Neuronal stem cell (in vitro differentiated cells): ENCODE results near the gene KCNH2.
A peak's percentile ranks its signal among the peaks of the same experiment; 100 is the strongest.

ENCODE experiments used
- DNase-seq: peaks from one replicate; pipeline ENCODE4 v3.0.0-alpha.2; 2013; ENCODE audit warnings: low spot score
- H2AFZ ChIP-seq: one replicate; pipeline ENCODE4 v1.6.1; 2013; ENCODE audit warnings: mild to moderate bottlenecking, low read length, inconsistent platforms
- H2AK5ac ChIP-seq: 2 replicates; pipeline ENCODE4 v1.6.1; 2013; ENCODE audit warnings: low read depth, mild to moderate bottlenecking, inconsistent platforms, low read length, moderate library complexity, mixed read lengths
- H2BK120ac ChIP-seq: 2 replicates; pipeline ENCODE4 v1.6.1; 2013; ENCODE audit warnings: low read depth, mild to moderate bottlenecking, inconsistent platforms, low read length, moderate library complexity, mixed read lengths
- H2BK12ac ChIP-seq: one replicate; pipeline ENCODE4 v1.6.1; 2013; ENCODE audit warnings: low read length, inconsistent platforms
- H2BK15ac ChIP-seq: 2 replicates; pipeline ENCODE4 v1.6.1; 2013; ENCODE audit warnings: mild to moderate bottlenecking, low read length, inconsistent platforms, mixed read lengths
- H2BK5ac ChIP-seq: one replicate; pipeline ENCODE4 v1.6.1; 2013; ENCODE audit warnings: inconsistent platforms, mild to moderate bottlenecking, low read length, moderate library complexity
- H3K14ac ChIP-seq: one replicate; pipeline ENCODE4 v1.6.1; 2013; ENCODE audit warnings: low read length, inconsistent platforms
- H3K18ac ChIP-seq: 2 replicates; pipeline ENCODE4 v1.6.1; 2013; ENCODE audit warnings: low read length, inconsistent platforms
- H3K23ac ChIP-seq: 2 replicates; pipeline ENCODE4 v1.6.1; 2013; ENCODE audit warnings: low read depth, mild to moderate bottlenecking, mixed read lengths, low read length, inconsistent platforms; ENCODE audit not compliant: poor library complexity
- H3K27ac ChIP-seq: replicated peaks from 3 replicates; pipeline ENCODE4 v1.5.1; 2013; ENCODE audit warnings: low read length, inconsistent platforms
- H3K27me3 ChIP-seq, 3 experiments: 2 replicates each; pipeline ENCODE4 v1.6.1; 2013; ENCODE audit warnings: low read length in 3 of 3, mild to moderate bottlenecking in 2 of 3, inconsistent platforms in 1 of 3, low read depth in 1 of 3, mixed read lengths in 1 of 3, moderate library complexity in 1 of 3; ENCODE audit not compliant: control insufficient read depth in 3 of 3, insufficient read depth in 3 of 3
- H3K36me3 ChIP-seq, 2 donors: replicated peaks in 1 of 2; 2 replicates each; pipeline ENCODE4 v1.6.1; 2013; ENCODE audit warnings: low read length in 2 of 2; ENCODE audit not compliant: control insufficient read depth in 2 of 2, insufficient read depth in 2 of 2
- H3K4ac ChIP-seq: 2 replicates; pipeline ENCODE4 v1.6.1; 2013; ENCODE audit warnings: inconsistent platforms, mild to moderate bottlenecking, low read length, moderate library complexity
- H3K4me1 ChIP-seq, 2 donors: 1 replicate in 1 of 2; 2 replicates in 1 of 2; pipeline ENCODE4 v1.6.1; 2013; ENCODE audit warnings: low read length in 2 of 2, low read depth in 1 of 2; ENCODE audit not compliant: control insufficient read depth in 2 of 2, insufficient read depth in 1 of 2
- H3K4me2 ChIP-seq: one replicate; pipeline ENCODE4 v1.6.1; 2013; ENCODE audit warnings: mild to moderate bottlenecking, low read length, inconsistent platforms; ENCODE audit not compliant: insufficient read depth, poor library complexity, severe bottlenecking
- H3K4me3 ChIP-seq, 2 donors: 2 replicates each; pipeline ENCODE4 v1.5.1; 2013; ENCODE audit warnings: low read length in 2 of 2, mild to moderate bottlenecking in 2 of 2, inconsistent platforms in 1 of 2, moderate library complexity in 1 of 2
- H3K79me1 ChIP-seq: one replicate; pipeline ENCODE4 v1.6.1; 2013; ENCODE audit warnings: low read depth, mild to moderate bottlenecking, inconsistent platforms, low read length, moderate library complexity
- H3K9ac ChIP-seq: one replicate; pipeline ENCODE4 v1.6.1; 2013; ENCODE audit warnings: mild to moderate bottlenecking, low read depth, low read length, inconsistent platforms; ENCODE audit not compliant: poor library complexity
- H3K9me3 ChIP-seq, 2 donors: replicated peaks in 1 of 2; 2 replicates each; pipeline versions ENCODE3 to v1.6.1; 2013; ENCODE audit warnings: low read length in 2 of 2, mild to moderate bottlenecking in 2 of 2, inconsistent platforms in 1 of 2, low read depth in 1 of 2, mixed read lengths in 1 of 2, moderate library complexity in 1 of 2; ENCODE audit not compliant: control insufficient read depth in 2 of 2, insufficient read depth in 1 of 2
- H4K8ac ChIP-seq: one replicate; pipeline ENCODE4 v1.6.1; 2013; ENCODE audit warnings: low read depth, mild to moderate bottlenecking, inconsistent platforms, low read length, moderate library complexity
- H4K91ac ChIP-seq: one replicate; pipeline ENCODE4 v1.6.1; 2013; ENCODE audit warnings: low read length, low read depth, mild to moderate bottlenecking, inconsistent platforms; ENCODE audit not compliant: poor library complexity
- WGBS, 2 donors: extraction: QIAGEN DNeasy Blood & Tissue Kit; methylation state at CpG; one replicate each; pipeline ENCODE4 v1.1.7; 2013; ENCODE audit warnings: missing lambda C conversion rate in 2 of 2, mixed read lengths in 1 of 2; ENCODE audit not compliant: insufficient read length in 2 of 2, insufficient replicate concordance in 1 of 2; ENCODE audit errors: extremely low coverage in 2 of 2; 5-methylcytosine and 5-hydroxymethylcytosine counted together

The KCNH2 gene

GRCh38 chr7:150931199-150931869 is 46.8 kb downstream of the KCNH2 start:
- WGBS, 2 donors = no CpG with 5 or more reads among the region's 7 CpGs
- Histone ChIP-seq H3K4me2 (no peak overlapping the region), H2BK120ac (no peak overlapping the region)

DNA sequence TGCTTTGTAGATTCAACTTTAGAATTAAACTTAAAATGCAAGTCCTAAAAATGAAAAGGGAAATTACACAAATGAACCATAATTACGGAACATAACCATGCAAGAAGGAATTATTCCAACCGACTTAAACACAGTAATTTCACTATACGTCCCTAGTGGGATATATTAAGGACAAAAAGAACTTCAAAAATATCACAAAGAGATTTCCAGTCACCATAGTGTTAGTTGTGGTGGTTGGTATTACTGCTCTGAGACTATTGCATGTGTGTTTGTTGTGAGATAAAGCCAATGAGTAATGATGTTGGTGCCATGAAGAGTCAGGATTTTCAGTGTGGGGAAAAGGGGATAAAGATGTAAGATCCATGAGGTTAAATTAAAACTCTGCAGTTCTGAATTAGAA is 49.6 kb downstream of the KCNH2 start:
- H2BK5ac ChIP-seq = no peak overlapping the region
- no peak for DNase-seq
- H4K8ac ChIP-seq = no peak overlapping the region
- peaks cover 0 to 32% (median 0%) of the 10 kb centered on the region in 3 experiments for H3K27me3 ChIP-seq
- WGBS, 2 donors = no CpG with 5 or more reads among the region's 3 CpGs
- H4K91ac ChIP-seq = no peak overlapping the region
- H3K18ac ChIP-seq = no peak overlapping the region
- no peaks in the 10 kb centered on the region for H3K79me1 ChIP-seq
- no peak overlapping the region for H2AFZ ChIP-seq
- no peak overlapping the region for H2BK12ac ChIP-seq
- H2AK5ac ChIP-seq = no peak overlapping the region
- H3K27ac ChIP-seq = no peak overlapping the region
- H3K4me2 ChIP-seq = no peak overlapping the region
- H3K4me1 ChIP-seq = no peaks in the 10 kb centered on the region
- no peak overlapping the region for H3K23ac ChIP-seq
- no peak overlapping the region for H2BK15ac ChIP-seq
- no peak overlapping the region for H3K14ac ChIP-seq
- H3K9me3 ChIP-seq = no peaks in the 10 kb centered on the region
- no peak overlapping the region for H2BK120ac ChIP-seq
- H3K9ac ChIP-seq = no peak overlapping the region
- no peak overlapping the region for H3K4ac ChIP-seq
- no peaks in the 10 kb centered on the region for H3K36me3 ChIP-seq
- H3K4me3 ChIP-seq = no peak overlapping the region

More at GRCh38 chr7:150931199-150931869, 46.8 kb downstream of the KCNH2 start:
- Histone ChIP-seq H3K79me1 (no peaks in the 10 kb centered on the region), H2BK5ac (no peak overlapping the region), H2AFZ (peak overlapping the region; percentile 35), H4K91ac (no peak overlapping the region), H2AK5ac (no peak overlapping the region), H3K4ac (no peak overlapping the region), H3K27me3 (peaks cover 0 to 37% (median 0%) of the 10 kb centered on the region in 3 experiments), H3K4me1 (no peaks in the 10 kb centered on the region), H4K8ac (no peak overlapping the region), H3K23ac (no peak overlapping the region), H3K9me3 (no peaks in the 10 kb centered on the region), H3K4me3 (no peak overlapping the region), H3K9ac (no peak overlapping the region), H3K14ac (no peak overlapping the region), H3K36me3 (no peaks in the 10 kb centered on the region), H2BK12ac (no peak overlapping the region), H2BK15ac (no peak overlapping the region), H3K27ac (no peak overlapping the region), H3K18ac (no peak overlapping the region)
- DNase-seq = no peak

DNA sequence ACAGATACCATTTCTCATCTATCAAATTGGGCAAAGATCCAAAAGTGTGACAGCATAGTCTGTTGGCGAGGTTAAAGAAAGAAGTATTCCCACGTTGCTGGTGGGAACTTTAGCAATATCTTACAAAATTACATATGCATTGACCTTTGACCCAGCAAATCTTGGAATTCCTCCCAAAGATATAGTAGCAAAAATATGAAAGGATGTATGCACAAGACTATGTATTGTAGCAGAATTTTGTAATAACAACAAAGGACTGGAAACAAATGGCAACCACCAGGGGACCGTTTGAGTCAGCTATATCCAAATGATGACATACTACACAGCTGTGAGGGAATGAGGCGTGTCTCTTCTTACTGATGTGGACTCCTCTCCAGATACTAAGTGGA is 50.2 kb downstream of the KCNH2 start:
- WGBS, 2 donors = no CpG with 5 or more reads among the region's 4 CpGs
- H2BK15ac ChIP-seq = no peak overlapping the region
- no peak overlapping the region for H4K8ac ChIP-seq
- no peak overlapping the region for H3K9ac ChIP-seq
- no peak overlapping the region for H3K4ac ChIP-seq
- peaks cover 0 to 35% (median 0%) of the 10 kb centered on the region in 3 experiments for H3K27me3 ChIP-seq
- no peak overlapping the region for H2AK5ac ChIP-seq
- H3K14ac ChIP-seq = no peak overlapping the region
- no peak overlapping the region for H2BK5ac ChIP-seq
- H4K91ac ChIP-seq = no peak overlapping the region
- no peak overlapping the region for H3K27ac ChIP-seq
- H2BK120ac ChIP-seq = no peak overlapping the region
- H3K9me3 ChIP-seq = no peaks in the 10 kb centered on the region
- no peak overlapping the region for H3K18ac ChIP-seq
- no peak for DNase-seq
- no peak overlapping the region for H2AFZ ChIP-seq
- no peaks in the 10 kb centered on the region for H3K79me1 ChIP-seq
- no peaks in the 10 kb centered on the region for H3K36me3 ChIP-seq
- H3K4me2 ChIP-seq = no peak overlapping the region
- no peaks in the 10 kb centered on the region for H3K4me1 ChIP-seq
- H3K23ac ChIP-seq = no peak overlapping the region
- no peak overlapping the region for H2BK12ac ChIP-seq
- no peak overlapping the region for H3K4me3 ChIP-seq

GRCh38 chr7:150927157-150927955 is 50.8 kb downstream of the KCNH2 start:
- no peak for DNase-seq
- Histone ChIP-seq H3K4me2 (no peak overlapping the region), H3K36me3 (no peaks in the 10 kb centered on the region), H2BK5ac (no peak overlapping the region), H3K27me3 (peaks cover 0 to 39% (median 0%) of the 10 kb centered on the region in 3 experiments), H2AFZ (no peak overlapping the region), H3K4me3 (no peak overlapping the region), H3K14ac (no peak overlapping the region), H3K27ac (no peak overlapping the region), H3K4ac (no peak overlapping the region), H3K4me1 (no peaks in the 10 kb centered on the region), H2BK15ac (no peak overlapping the region), H4K8ac (no peak overlapping the region), H3K9me3 (no peaks in the 10 kb centered on the region), H3K18ac (no peak overlapping the region), H4K91ac (no peak overlapping the region), H2BK120ac (no peak overlapping the region), H3K79me1 (no peaks in the 10 kb centered on the region), H2BK12ac (no peak overlapping the region), H3K9ac (no peak overlapping the region), H3K23ac (no peak overlapping the region), H2AK5ac (no peak overlapping the region)
- no CpG with 5 or more reads among the region's 6 CpGs for WGBS, 2 donors
